OCI-LY7 (cell line): Measurements from ENCODE around the gene TMEM200B.
"Not testable (repeated sequence)": the region's sequence is repeated elsewhere in the genome, so short reads cannot be mapped to it uniquely, and the experiment has no call there.

Experiments
- CTCF ChIP-seq: fragments of 200-600 bp; sonication (generic); conservative IDR thresholded peaks from 2 replicates; pipeline ENCODE4 v1.5.1; 2014; ENCODE audit warnings: mild to moderate bottlenecking, antibody characterized with exemption, low read length, moderate library complexity, mixed read lengths
- EZH2phosphoT487 ChIP-seq: fragments of 200-600 bp; sonication (generic); IDR thresholded peaks from 2 replicates; pipeline ENCODE4 v1.6.1; 2018; ENCODE audit warnings: low read depth, borderline replicate concordance, mild to moderate bottlenecking, mixed run types, antibody characterized with exemption, low read length, moderate library complexity, mixed read lengths

- not testable (repeated sequence) for TF ChIP-seq CTCF, EZH2phosphoT487
These were observed 43.6 kb downstream of the TMEM200B start for GRCh38 chr1:29079916-29080629.
